KMS-11 (cell line): ENCODE measurements around the gene ADAM12.

Experiments used
- H2AFZ ChIP-seq: fragments of 200-600 bp; sonication (generic); 2 replicates; pipeline ENCODE4 v1.6.1; 2016; ENCODE audit warnings: antibody characterized with exemption, mixed run types, low read depth
- H3K27ac ChIP-seq: fragments of 200-600 bp; sonication (generic); 2 replicates; pipeline ENCODE4 v1.6.1; 2016; ENCODE audit warnings: mild to moderate bottlenecking, mixed run types
- H3K27me3 ChIP-seq: fragments of 200-600 bp; sonication (generic); 2 replicates; pipeline ENCODE4 v1.6.1; 2017; ENCODE audit warnings: mild to moderate bottlenecking, low read depth, mixed run types, moderate library complexity; ENCODE audit not compliant: insufficient read depth
- H3K36me3 ChIP-seq: fragments of 200-600 bp; sonication (generic); 2 replicates; pipeline ENCODE4 v1.6.1; 2017; ENCODE audit warnings: mild to moderate bottlenecking, mixed run types; ENCODE audit not compliant: insufficient read depth
- H3K4me1 ChIP-seq: fragments of 200-600 bp; sonication (generic); 2 replicates; pipeline ENCODE4 v1.6.1; 2016; ENCODE audit warnings: mild to moderate bottlenecking, low read depth, mixed run types; ENCODE audit not compliant: poor library complexity, severe bottlenecking
- H3K4me2 ChIP-seq: fragments of 200-600 bp; sonication (generic); 2 replicates; pipeline ENCODE4 v1.7.0; 2016; ENCODE audit warnings: mild to moderate bottlenecking, mixed run types
- H3K4me3 ChIP-seq: fragments of 200-600 bp; sonication (generic); IDR thresholded peaks from 2 replicates; pipeline ENCODE4 v1.6.1; 2017; ENCODE audit warnings: low read depth, low read length, mixed read lengths; ENCODE audit not compliant: insufficient read depth
- H3K79me2 ChIP-seq: fragments of 200-600 bp; sonication (generic); 2 replicates; pipeline ENCODE4 v1.6.1; 2016; ENCODE audit warnings: low read depth, mixed run types; ENCODE audit not compliant: insufficient read depth
- H3K9ac ChIP-seq: fragments of 200-600 bp; sonication (generic); 2 replicates; pipeline ENCODE4 v1.6.1; 2016; ENCODE audit warnings: mild to moderate bottlenecking, mixed run types
- H4K20me1 ChIP-seq: fragments of 200-600 bp; sonication (generic); 2 replicates; pipeline ENCODE4 v1.6.1; 2016; ENCODE audit warnings: mild to moderate bottlenecking, mixed run types; ENCODE audit not compliant: insufficient read depth
- TF ChIP-seq, protein P1 (sequence below): fragments of 200-600 bp; sonication (generic); conservative IDR thresholded peaks from 2 replicates; pipeline ENCODE4 v1.6.1; 2017; ENCODE audit warnings: low read depth, mild to moderate bottlenecking, antibody characterized with exemption, low read length, moderate library complexity, mixed read lengths

Gene ADAM12

GRCh38 chr10:126229686-126230085 lies 158.6 kb downstream of the ADAM12 start:
- H3K27ac ChIP-seq = no peak overlapping the region
- no peaks in the 10 kb centered on the region for H3K4me1 ChIP-seq
- H3K4me3 ChIP-seq = no peak overlapping the region
- H2AFZ ChIP-seq = no peak overlapping the region
- H4K20me1 ChIP-seq = no peaks in the 10 kb centered on the region
- H3K9ac ChIP-seq = no peak overlapping the region
- TF ChIP-seq, protein P1, sequence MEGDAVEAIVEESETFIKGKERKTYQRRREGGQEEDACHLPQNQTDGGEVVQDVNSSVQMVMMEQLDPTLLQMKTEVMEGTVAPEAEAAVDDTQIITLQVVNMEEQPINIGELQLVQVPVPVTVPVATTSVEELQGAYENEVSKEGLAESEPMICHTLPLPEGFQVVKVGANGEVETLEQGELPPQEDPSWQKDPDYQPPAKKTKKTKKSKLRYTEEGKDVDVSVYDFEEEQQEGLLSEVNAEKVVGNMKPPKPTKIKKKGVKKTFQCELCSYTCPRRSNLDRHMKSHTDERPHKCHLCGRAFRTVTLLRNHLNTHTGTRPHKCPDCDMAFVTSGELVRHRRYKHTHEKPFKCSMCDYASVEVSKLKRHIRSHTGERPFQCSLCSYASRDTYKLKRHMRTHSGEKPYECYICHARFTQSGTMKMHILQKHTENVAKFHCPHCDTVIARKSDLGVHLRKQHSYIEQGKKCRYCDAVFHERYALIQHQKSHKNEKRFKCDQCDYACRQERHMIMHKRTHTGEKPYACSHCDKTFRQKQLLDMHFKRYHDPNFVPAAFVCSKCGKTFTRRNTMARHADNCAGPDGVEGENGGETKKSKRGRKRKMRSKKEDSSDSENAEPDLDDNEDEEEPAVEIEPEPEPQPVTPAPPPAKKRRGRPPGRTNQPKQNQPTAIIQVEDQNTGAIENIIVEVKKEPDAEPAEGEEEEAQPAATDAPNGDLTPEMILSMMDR = no peak
- no peaks in the 10 kb centered on the region for H3K36me3 ChIP-seq
- no peak overlapping the region for H3K4me2 ChIP-seq
- H3K79me2 ChIP-seq = no peaks in the 10 kb centered on the region
- H3K27me3 ChIP-seq = no peaks in the 10 kb centered on the region

DNA sequence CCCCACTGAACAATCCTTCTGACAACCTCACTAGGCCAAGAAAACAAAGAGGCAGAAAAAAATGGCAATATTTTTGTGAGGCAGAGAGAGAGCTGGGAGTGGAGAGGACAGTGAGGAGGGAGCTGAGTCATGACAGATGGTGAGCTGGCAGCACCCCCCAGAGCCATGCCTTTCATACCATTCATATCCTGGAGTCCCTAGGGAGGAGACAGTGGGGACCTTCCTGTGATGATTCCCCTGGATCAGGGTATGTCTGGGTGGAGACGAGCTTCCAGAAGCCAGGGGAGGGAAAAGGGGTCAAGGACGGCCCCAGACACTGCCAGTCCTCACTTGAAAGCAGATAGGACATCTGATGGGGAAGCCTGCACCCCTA lies 160.5 kb downstream of the ADAM12 start:
- TF ChIP-seq, protein P1 = no peak
- Histone ChIP-seq H3K4me3 (no peak overlapping the region), H3K4me1 (no peaks in the 10 kb centered on the region), H3K36me3 (no peaks in the 10 kb centered on the region), H3K4me2 (no peak overlapping the region), H4K20me1 (no peaks in the 10 kb centered on the region), H3K27me3 (no peaks in the 10 kb centered on the region), H3K9ac (no peak overlapping the region), H2AFZ (no peak overlapping the region), H3K27ac (no peak overlapping the region), H3K79me2 (no peaks in the 10 kb centered on the region)

- TF ChIP-seq, protein P1 = no peak
- Histone ChIP-seq H3K4me3 (no peak overlapping the region), H3K27ac (no peak overlapping the region), H3K9ac (no peak overlapping the region), H3K4me1 (no peaks in the 10 kb centered on the region), H3K36me3 (no peaks in the 10 kb centered on the region), H4K20me1 (no peaks in the 10 kb centered on the region), H3K27me3 (no peaks in the 10 kb centered on the region), H3K79me2 (no peaks in the 10 kb centered on the region), H3K4me2 (no peak overlapping the region), H2AFZ (no peak overlapping the region)
Observed at GRCh38 chr10:126226988-126227761, 161.1 kb downstream of the ADAM12 start.

GRCh38 chr10:126226205-126226604 lies 162.1 kb downstream of the ADAM12 start:
- Histone ChIP-seq H3K27me3 (no peaks in the 10 kb centered on the region), H2AFZ (no peak overlapping the region), H3K4me3 (no peak overlapping the region), H3K79me2 (no peaks in the 10 kb centered on the region), H3K9ac (no peak overlapping the region), H3K4me2 (no peak overlapping the region), H4K20me1 (no peaks in the 10 kb centered on the region), H3K36me3 (no peaks in the 10 kb centered on the region), H3K27ac (no peak overlapping the region), H3K4me1 (no peaks in the 10 kb centered on the region)
- TF ChIP-seq, protein P1 = no peak
